WTC11 (cell line): ENCODE results near the gene SLIT1.

Experiments used
- CBFB ChIP-seq: sonication (generic); formaldehyde crosslinking; IDR thresholded peaks from 2 replicates; pipeline ENCODE4 v1.8.1; 2022; ENCODE audit warnings: mild to moderate bottlenecking, low read depth, missing genetic modification reagents
- CREB1 ChIP-seq: sonication (generic); formaldehyde crosslinking; IDR thresholded peaks from 2 replicates; pipeline ENCODE4 v1.8.0; 2023; ENCODE audit warnings: mild to moderate bottlenecking, missing genetic modification reagents
- CREM ChIP-seq: sonication (generic); formaldehyde crosslinking; IDR thresholded peaks from 2 replicates; pipeline ENCODE4 v1.8.1; 2022; ENCODE audit warnings: mild to moderate bottlenecking, missing genetic modification reagents, moderate library complexity
- ETV6 ChIP-seq: sonication (generic); formaldehyde crosslinking; IDR thresholded peaks from 2 replicates; pipeline ENCODE4 v1.8.1; 2022; ENCODE audit warnings: mild to moderate bottlenecking, missing genetic modification reagents
- GTF2I ChIP-seq: fragments of 250-450 bp; sonication (Bioruptor Pico); conservative IDR thresholded peaks from 2 replicates; pipeline ENCODE4 v1.4.0; 2021; ENCODE audit warnings: mild to moderate bottlenecking
- KAT7 ChIP-seq: sonication (generic); formaldehyde crosslinking; IDR thresholded peaks from 2 replicates; pipeline ENCODE4 v1.8.1; 2023; ENCODE audit warnings: missing genetic modification reagents, mild to moderate bottlenecking, borderline replicate concordance
- NFYB ChIP-seq: sonication (generic); formaldehyde crosslinking; conservative IDR thresholded peaks from 2 replicates; pipeline ENCODE4 v1.8.0; 2022; ENCODE audit warnings: low read depth, missing genetic modification reagents
- SP1 ChIP-seq: sonication (generic); formaldehyde crosslinking; conservative IDR thresholded peaks from 2 replicates; pipeline ENCODE4 v1.8.1; 2022; ENCODE audit warnings: missing genetic modification reagents
- ZBTB21 ChIP-seq: sonication (generic); formaldehyde crosslinking; IDR thresholded peaks from 2 replicates; pipeline ENCODE4 v1.8.1; 2023; ENCODE audit warnings: mild to moderate bottlenecking, missing genetic modification reagents, borderline replicate concordance
- ZNF317 ChIP-seq: sonication (generic); formaldehyde crosslinking; IDR thresholded peaks from 2 replicates; pipeline ENCODE4 v1.8.1; 2023; ENCODE audit warnings: low read depth, mild to moderate bottlenecking, moderate library complexity, missing genetic modification reagents, borderline replicate concordance
- TF ChIP-seq, protein P1 (sequence below): fragments of 200-600 bp; IDR thresholded peaks from 2 replicates; pipeline ENCODE4 v1.8.0; 2022; ENCODE audit warnings: antibody characterized with exemption
- TF ChIP-seq, protein P2 (sequence below): sonication (generic); formaldehyde crosslinking; IDR thresholded peaks from 2 replicates; pipeline ENCODE4 v1.8.0; 2022; ENCODE audit warnings: mild to moderate bottlenecking, missing genetic modification reagents
- TF ChIP-seq, protein P3 (sequence below): sonication (generic); formaldehyde crosslinking; IDR thresholded peaks from 2 replicates; pipeline ENCODE4 v1.8.0; 2022; ENCODE audit warnings: missing genetic modification reagents
- TF ChIP-seq, protein P4 (sequence below): sonication (generic); formaldehyde crosslinking; conservative IDR thresholded peaks from 2 replicates; pipeline ENCODE4 v1.8.1; 2023; ENCODE audit warnings: mild to moderate bottlenecking, low read depth, missing genetic modification reagents, moderate library complexity

DNA sequence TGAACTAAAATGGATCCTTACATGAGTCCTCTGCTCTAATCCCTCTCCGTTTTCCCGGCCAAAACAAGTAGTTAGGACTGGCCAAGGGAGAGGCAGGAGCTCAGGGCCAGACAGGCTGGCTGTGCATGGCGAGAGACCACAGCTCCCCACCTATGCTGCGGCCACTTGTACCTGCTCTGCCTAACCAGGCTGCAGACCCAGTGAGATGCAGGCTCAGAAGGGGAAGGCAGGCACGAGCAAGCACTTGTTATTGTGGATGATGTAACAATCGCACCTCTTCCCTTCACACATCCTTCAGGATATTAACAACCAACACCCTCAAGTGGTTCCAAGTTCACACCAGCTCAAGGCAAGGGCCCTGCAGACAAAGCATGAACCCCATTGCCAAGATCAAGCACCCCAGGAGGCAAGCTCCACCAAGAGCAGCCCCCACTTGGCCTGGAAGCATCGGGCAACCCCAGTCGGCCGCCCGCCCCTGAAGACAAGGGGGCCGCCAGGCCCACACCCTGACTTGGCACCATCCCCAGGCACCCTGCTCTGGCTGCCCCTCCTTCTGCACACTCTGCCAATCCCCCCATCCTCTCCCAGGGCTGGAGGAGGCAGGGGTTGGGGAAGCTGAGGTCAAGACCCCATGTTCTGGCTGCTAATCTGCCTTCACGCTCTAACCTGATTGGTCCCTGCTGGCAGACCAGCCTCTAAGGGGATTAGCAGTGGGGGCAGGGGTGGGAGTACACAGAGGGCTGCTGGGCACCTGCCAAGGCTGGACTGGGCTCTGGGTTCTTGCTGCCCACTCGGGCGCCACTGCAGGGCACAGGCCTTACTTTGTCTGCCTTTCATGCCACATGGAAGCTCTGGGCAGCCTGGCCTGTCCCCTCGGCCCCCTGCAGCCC is 111.3 kb downstream of the SLIT1 start:
- TF ChIP-seq, protein P1, sequence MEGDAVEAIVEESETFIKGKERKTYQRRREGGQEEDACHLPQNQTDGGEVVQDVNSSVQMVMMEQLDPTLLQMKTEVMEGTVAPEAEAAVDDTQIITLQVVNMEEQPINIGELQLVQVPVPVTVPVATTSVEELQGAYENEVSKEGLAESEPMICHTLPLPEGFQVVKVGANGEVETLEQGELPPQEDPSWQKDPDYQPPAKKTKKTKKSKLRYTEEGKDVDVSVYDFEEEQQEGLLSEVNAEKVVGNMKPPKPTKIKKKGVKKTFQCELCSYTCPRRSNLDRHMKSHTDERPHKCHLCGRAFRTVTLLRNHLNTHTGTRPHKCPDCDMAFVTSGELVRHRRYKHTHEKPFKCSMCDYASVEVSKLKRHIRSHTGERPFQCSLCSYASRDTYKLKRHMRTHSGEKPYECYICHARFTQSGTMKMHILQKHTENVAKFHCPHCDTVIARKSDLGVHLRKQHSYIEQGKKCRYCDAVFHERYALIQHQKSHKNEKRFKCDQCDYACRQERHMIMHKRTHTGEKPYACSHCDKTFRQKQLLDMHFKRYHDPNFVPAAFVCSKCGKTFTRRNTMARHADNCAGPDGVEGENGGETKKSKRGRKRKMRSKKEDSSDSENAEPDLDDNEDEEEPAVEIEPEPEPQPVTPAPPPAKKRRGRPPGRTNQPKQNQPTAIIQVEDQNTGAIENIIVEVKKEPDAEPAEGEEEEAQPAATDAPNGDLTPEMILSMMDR: no peak
- TF ChIP-seq, protein P2, sequence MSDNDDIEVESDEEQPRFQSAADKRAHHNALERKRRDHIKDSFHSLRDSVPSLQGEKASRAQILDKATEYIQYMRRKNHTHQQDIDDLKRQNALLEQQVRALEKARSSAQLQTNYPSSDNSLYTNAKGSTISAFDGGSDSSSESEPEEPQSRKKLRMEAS (CRISPR knock-in tag): no peak
- no peak for TF ChIP-seq CREM (CRISPR knock-in tag)
- TF ChIP-seq ZNF317: no peak
- no peak for TF ChIP-seq GTF2I (CRISPR knock-in tag)
- TF ChIP-seq, protein P3, sequence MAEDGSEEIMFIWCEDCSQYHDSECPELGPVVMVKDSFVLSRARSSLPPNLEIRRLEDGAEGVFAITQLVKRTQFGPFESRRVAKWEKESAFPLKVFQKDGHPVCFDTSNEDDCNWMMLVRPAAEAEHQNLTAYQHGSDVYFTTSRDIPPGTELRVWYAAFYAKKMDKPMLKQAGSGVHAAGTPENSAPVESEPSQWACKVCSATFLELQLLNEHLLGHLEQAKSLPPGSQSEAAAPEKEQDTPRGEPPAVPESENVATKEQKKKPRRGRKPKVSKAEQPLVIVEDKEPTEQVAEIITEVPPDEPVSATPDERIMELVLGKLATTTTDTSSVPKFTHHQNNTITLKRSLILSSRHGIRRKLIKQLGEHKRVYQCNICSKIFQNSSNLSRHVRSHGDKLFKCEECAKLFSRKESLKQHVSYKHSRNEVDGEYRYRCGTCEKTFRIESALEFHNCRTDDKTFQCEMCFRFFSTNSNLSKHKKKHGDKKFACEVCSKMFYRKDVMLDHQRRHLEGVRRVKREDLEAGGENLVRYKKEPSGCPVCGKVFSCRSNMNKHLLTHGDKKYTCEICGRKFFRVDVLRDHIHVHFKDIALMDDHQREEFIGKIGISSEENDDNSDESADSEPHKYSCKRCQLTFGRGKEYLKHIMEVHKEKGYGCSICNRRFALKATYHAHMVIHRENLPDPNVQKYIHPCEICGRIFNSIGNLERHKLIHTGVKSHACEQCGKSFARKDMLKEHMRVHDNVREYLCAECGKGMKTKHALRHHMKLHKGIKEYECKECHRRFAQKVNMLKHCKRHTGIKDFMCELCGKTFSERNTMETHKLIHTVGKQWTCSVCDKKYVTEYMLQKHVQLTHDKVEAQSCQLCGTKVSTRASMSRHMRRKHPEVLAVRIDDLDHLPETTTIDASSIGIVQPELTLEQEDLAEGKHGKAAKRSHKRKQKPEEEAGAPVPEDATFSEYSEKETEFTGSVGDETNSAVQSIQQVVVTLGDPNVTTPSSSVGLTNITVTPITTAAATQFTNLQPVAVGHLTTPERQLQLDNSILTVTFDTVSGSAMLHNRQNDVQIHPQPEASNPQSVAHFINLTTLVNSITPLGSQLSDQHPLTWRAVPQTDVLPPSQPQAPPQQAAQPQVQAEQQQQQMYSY: no peak
- no peak for TF ChIP-seq SP1
- no peak for TF ChIP-seq NFYB
- TF ChIP-seq, protein P4, sequence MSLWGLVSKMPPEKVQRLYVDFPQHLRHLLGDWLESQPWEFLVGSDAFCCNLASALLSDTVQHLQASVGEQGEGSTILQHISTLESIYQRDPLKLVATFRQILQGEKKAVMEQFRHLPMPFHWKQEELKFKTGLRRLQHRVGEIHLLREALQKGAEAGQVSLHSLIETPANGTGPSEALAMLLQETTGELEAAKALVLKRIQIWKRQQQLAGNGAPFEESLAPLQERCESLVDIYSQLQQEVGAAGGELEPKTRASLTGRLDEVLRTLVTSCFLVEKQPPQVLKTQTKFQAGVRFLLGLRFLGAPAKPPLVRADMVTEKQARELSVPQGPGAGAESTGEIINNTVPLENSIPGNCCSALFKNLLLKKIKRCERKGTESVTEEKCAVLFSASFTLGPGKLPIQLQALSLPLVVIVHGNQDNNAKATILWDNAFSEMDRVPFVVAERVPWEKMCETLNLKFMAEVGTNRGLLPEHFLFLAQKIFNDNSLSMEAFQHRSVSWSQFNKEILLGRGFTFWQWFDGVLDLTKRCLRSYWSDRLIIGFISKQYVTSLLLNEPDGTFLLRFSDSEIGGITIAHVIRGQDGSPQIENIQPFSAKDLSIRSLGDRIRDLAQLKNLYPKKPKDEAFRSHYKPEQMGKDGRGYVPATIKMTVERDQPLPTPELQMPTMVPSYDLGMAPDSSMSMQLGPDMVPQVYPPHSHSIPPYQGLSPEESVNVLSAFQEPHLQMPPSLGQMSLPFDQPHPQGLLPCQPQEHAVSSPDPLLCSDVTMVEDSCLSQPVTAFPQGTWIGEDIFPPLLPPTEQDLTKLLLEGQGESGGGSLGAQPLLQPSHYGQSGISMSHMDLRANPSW (CRISPR knock-in tag): no peak
- no peak for TF ChIP-seq KAT7
- no peak for TF ChIP-seq CBFB (CRISPR knock-in tag)
- TF ChIP-seq ETV6 (CRISPR knock-in tag): no peak
- no peak for TF ChIP-seq CREB1 (CRISPR knock-in tag)
- TF ChIP-seq ZBTB21 (CRISPR knock-in tag): no peak
